Measurements from ENCODE around the gene GRPR.

The GRPR gene

GRCh38 chrX:16186380-16187007 lies 63.1 kb downstream of the GRPR start:
- DNase-seq = no peak

- DNase-seq = no peak
These were observed 63.8 kb downstream of the GRPR start for GRCh38 chrX:16187024-16187760.

- DNase-seq = no peak
These were observed 65.3 kb downstream of the GRPR start for GRCh38 chrX:16188687-16189086.

- no peak for DNase-seq
These were observed 68.2 kb downstream of the GRPR start for GRCh38 chrX:16191605-16192004.

GRCh38 chrX:16196829-16197228 lies 73.5 kb downstream of the GRPR start:
- no peak for DNase-seq

GRCh38 chrX:16199343-16199742 lies 76.0 kb downstream of the GRPR start:
- DNase-seq = no peak

- no peak for DNase-seq
These were observed 79.6 kb downstream of the GRPR start for GRCh38 chrX:16202943-16203342.
